ENCODE results near the gene CMTM4.
A peak's percentile ranks its signal among the peaks of the same experiment; 100 is the strongest.

Gene CMTM4

DNA sequence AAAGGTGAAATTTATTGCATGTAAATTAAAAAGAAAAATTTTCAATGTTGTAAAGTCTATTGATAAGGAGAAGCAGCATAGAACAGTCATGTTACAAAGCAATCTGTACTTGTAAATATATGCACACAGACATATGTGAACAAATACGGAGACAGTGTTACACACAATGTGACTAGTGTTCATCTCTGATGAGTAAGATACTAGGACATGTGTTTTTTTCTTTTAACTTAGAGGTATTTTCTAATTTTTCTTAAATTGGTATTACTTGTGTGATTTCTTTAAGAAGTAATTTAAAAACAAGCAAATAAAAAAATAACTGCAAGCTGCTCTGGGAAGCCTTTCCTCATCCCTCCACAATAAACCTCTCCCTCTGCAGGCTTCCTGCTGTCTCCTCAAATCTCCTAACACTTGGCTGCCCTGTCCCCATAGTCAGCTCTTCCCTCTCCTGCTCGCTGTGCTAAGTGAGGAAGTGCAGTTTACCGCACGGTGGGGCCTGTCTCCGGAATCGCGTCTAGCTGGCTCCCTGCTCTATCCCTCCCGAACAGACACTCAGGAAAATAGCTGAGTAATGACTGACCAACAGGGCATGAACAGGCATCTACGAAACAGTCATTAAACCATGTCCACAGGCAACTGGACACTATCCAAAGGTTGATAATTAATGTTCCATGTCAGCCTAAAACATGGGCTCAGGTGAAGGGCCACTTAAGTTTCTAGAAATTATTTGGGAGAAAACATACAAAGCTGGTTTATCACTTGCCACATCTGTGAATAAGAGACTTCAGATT is 35.9 kb downstream of the CMTM4 start:
- Histone ChIP-seq H3K36me3 (ENCODE audit: low read depth) (no peaks in the 10 kb centered on the region), H3K4me1 (ENCODE audit: insufficient read depth, poor library complexity, severe bottlenecking) (peaks cover 18% of the 10 kb centered on the region), H3K27ac (ENCODE audit: poor library complexity, severe bottlenecking) (peak overlapping the region; percentile 53), H3K4me3 (ENCODE audit: severe bottlenecking) (no peak overlapping the region), H3K27me3 (ENCODE audit: insufficient read depth, poor library complexity, severe bottlenecking) (no peaks in the 10 kb centered on the region), H3K9me3 (ENCODE audit: severe bottlenecking) (no peaks in the 10 kb centered on the region)
- peak; percentile 73 for DNase-seq (ENCODE audit: low spot score)
- peak; percentile 45 for TF ChIP-seq CTCF (IDR thresholded peaks at IDR 0.05; ENCODE audit: poor library complexity, severe bottlenecking)
- peak; percentile 97 for ATAC-seq (ENCODE audit: low read depth)

DNA sequence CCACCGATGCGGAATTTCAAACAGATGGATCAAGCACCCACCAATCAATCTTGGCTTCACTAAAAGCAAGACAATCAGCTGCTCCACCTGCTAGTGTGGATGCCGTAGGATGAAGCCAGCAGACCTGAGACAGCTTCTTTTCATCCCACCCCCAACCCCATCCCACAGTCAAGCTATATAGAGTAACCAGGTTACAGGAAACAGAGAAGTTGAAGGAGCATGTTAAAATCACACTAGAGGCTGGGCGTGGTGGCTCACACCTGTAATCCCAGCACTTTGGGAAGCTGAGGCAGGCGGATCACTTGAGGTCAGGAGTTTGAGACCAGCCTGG is 37.7 kb downstream of the CMTM4 start:
- no peak overlapping the region for H3K27ac ChIP-seq (ENCODE audit: poor library complexity, severe bottlenecking)
- no peak for ATAC-seq (ENCODE audit: low read depth)
- TF ChIP-seq CTCF (IDR thresholded peaks at IDR 0.05; ENCODE audit: poor library complexity, severe bottlenecking): no peak

DNA sequence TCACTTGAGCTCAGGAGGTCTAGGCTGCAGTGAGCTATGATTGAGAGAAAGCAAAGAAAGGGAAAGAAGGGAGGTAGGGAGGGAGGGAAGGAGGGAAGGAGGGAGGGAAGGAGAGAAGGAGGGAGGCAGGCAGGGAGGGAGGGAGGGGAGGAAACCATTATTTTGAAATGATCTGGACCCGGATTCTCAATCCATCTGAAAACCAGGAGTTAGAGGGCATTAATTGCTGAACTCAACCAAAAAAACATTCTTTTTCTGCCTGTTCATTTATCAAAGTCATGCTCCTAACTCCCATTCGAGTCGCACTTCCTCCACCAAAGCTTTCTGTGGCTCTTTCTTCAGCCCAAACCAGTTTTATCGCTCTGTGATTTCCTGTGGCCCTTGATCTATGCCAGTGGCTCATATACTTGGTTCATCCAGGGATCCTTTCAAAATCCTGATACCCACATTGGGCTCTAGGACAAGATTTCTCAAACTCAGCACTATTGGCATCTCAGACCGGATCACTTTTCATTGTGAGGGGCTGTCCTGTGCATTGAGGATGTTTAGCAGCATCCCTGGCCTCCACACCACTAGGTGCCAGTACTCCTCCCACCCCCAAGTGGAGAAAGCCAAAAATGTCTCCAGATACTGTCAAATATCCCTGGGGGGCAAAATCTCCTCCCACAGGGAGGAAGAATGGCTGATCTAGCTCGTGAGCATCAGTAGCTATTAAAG is 38.2 kb downstream of the CMTM4 start:
- ATAC-seq (ENCODE audit: low read depth): no peak

More for the DNA sequence above, 37.7 kb downstream of the CMTM4 start:
- H3K4me1 ChIP-seq (ENCODE audit: insufficient read depth, poor library complexity, severe bottlenecking): peaks cover 21% of the 10 kb centered on the region
- H3K4me3 ChIP-seq (ENCODE audit: severe bottlenecking): no peak overlapping the region
- H3K9me3 ChIP-seq (ENCODE audit: severe bottlenecking): no peaks in the 10 kb centered on the region
- DNase-seq (ENCODE audit: low spot score): no peak
- no peaks in the 10 kb centered on the region for H3K27me3 ChIP-seq (ENCODE audit: insufficient read depth, poor library complexity, severe bottlenecking)
- no peaks in the 10 kb centered on the region for H3K36me3 ChIP-seq (ENCODE audit: low read depth)

GRCh38 chr16:66656547-66656946 is 40.0 kb downstream of the CMTM4 start:
- no peak for TF ChIP-seq CTCF (IDR thresholded peaks at IDR 0.05; ENCODE audit: poor library complexity, severe bottlenecking)
- Histone ChIP-seq H3K9me3 (ENCODE audit: severe bottlenecking) (no peaks in the 10 kb centered on the region), H3K36me3 (ENCODE audit: low read depth) (no peaks in the 10 kb centered on the region), H3K4me1 (ENCODE audit: insufficient read depth, poor library complexity, severe bottlenecking) (peaks cover 16% of the 10 kb centered on the region), H3K27ac (ENCODE audit: poor library complexity, severe bottlenecking) (no peak overlapping the region), H3K27me3 (ENCODE audit: insufficient read depth, poor library complexity, severe bottlenecking) (no peaks in the 10 kb centered on the region), H3K4me3 (ENCODE audit: severe bottlenecking) (no peak overlapping the region)
- ATAC-seq (ENCODE audit: low read depth) (no peak), DNase-seq (ENCODE audit: low spot score) (no peak)

More for the DNA sequence above, 38.2 kb downstream of the CMTM4 start:
- H3K4me1 ChIP-seq (ENCODE audit: insufficient read depth, poor library complexity, severe bottlenecking): peaks cover 21% of the 10 kb centered on the region
- no peak for DNase-seq (ENCODE audit: low spot score)
- H3K27ac ChIP-seq (ENCODE audit: poor library complexity, severe bottlenecking): no peak overlapping the region
- H3K36me3 ChIP-seq (ENCODE audit: low read depth): no peaks in the 10 kb centered on the region
- no peaks in the 10 kb centered on the region for H3K27me3 ChIP-seq (ENCODE audit: insufficient read depth, poor library complexity, severe bottlenecking)
- H3K4me3 ChIP-seq (ENCODE audit: severe bottlenecking): no peak overlapping the region
- TF ChIP-seq CTCF (IDR thresholded peaks at IDR 0.05; ENCODE audit: poor library complexity, severe bottlenecking): no peak
- H3K9me3 ChIP-seq (ENCODE audit: severe bottlenecking): no peaks in the 10 kb centered on the region

Data from RWPE2 (cell line).